GM04504 (cell line): Measurements from ENCODE around the gene RAB7A.

Experiments used
- DNase-seq: peaks from one replicate; pipeline ENCODE4 v3.0.0-alpha.2; 2012; ENCODE audit warnings: low read depth

Gene RAB7A

GRCh38 chr3:128788268-128788869 is 62.4 kb downstream of the RAB7A start:
- DNase-seq = no peak

DNA sequence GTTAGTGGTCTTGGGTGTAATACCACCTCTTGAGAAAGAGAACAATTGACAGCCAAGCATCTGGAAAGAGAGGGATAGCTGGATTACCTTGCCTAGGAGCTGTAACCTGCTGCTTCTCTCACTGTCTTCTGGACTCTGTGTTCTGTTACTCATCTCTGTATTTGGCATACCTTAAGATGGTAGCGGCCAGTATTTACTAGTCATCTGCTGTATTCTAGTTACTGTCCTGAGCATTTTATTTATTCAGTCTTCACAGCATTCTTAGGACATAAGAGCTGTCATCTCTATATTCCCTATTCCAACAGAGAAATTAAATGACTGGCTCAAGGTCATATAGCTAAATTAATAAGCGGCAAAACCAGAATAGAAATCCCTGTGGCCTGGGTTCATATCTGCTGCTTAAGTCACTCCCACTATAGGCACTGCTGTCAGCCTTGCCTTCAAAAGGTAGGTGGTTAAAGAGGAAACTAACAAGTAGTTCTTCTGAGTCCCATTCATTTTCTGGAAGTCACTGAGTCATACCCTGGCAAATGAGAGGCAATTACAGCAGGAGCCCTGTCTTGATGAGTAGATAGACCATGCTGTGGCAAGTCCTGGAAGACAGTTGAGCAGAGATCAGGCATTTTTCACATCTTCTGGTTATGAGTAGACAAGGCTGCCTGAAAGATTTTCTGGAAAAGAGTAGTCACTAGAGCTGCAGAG is 68.2 kb downstream of the RAB7A start:
- peak; percentile 77 for DNase-seq

DNA sequence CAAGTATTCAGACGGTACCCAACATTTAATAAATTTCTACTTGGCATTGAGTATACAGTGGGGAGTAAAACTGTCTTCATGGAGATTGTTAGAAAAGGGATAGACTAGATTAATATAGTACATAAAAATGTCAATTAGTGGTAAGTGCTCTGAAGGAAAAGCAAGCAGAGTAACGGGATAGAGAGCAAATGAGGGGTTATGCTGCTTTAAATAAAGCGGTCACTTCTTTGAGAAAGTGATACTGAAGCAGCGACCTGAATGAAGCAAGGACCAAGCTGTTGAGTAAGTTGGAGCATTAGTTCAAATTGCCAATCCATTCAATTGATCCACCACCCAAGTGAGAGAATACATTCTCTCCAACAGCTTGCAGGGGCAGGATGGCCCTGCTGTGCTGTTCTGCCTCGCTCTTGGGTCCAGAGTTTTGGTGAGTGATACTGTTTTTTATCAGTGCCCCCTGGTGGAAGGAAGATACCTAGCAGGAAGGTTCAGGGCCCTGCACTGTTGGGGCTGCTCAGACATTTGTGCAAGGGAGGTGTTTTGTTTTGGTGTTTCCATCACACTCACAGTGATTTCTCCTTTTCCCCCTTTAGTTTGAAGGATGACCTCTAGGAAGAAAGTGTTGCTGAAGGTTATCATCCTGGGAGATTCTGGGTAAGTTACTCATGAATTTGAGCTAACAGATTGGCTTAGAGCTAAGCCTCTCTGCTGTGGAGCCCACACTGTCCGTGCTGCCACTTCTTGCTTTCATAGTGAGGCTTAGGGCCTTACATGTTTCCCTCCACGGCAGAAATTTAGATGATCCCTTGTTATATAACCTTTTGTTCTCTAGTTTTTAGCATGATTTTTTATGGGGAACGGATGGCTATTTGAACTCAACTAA is 69.0 kb downstream of the RAB7A start:
- DNase-seq = peak; percentile 31

DNA sequence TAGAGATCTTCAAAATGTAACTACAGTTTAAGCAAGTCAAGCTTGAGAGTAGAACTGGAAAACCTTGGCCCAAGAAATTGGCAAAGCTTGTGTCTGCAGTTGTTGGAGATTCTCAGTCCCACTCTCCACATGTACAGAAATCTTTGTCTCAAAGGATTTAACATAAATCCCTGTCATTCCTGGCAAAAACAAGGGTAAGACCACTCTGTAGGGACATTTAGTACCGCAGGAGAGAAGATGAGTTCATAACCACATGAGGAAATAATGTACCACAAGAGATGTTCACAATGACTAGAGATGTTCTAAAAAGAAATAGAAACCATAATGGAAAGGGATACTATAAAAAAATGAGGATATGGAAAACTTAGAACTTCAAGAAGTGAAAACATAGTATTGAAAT is 73.7 kb downstream of the RAB7A start:
- no peak for DNase-seq

GRCh38 chr3:128800241-128801187 is 74.5 kb downstream of the RAB7A start:
- DNase-seq = no peak

- no peak for DNase-seq
Observed at GRCh38 chr3:128801779-128802380, 75.9 kb downstream of the RAB7A start.

- no peak for DNase-seq
Observed at GRCh38 chr3:128803307-128803706, 77.3 kb downstream of the RAB7A start.

GRCh38 chr3:128804017-128804810 is 78.2 kb downstream of the RAB7A start:
- no peak for DNase-seq

DNA sequence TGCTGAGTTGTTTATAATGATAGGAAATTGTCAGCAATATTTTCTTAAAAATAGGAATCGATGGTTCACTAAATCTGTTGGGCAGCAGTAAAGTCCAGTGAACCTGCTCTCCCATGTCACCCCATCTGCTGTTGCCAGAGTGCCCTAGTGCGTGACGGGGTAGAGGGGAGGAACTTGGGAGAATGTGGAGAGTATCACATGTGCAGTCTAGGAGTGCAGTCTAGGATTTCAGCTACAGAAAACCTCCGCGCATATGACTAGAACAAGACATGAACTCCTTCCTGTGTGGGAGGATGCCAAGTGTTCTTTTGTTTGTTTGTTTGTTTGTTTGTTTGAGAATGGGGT is 78.8 kb downstream of the RAB7A start:
- DNase-seq = no peak

GRCh38 chr3:128805772-128806171 is 79.8 kb downstream of the RAB7A start:
- no peak for DNase-seq

- DNase-seq = no peak
Observed at GRCh38 chr3:128806588-128806987, 80.6 kb downstream of the RAB7A start.

GRCh38 chr3:128807186-128807830 is 81.3 kb downstream of the RAB7A start:
- no peak for DNase-seq

GRCh38 chr3:128808672-128809071 is 82.7 kb downstream of the RAB7A start:
- DNase-seq = no peak

DNA sequence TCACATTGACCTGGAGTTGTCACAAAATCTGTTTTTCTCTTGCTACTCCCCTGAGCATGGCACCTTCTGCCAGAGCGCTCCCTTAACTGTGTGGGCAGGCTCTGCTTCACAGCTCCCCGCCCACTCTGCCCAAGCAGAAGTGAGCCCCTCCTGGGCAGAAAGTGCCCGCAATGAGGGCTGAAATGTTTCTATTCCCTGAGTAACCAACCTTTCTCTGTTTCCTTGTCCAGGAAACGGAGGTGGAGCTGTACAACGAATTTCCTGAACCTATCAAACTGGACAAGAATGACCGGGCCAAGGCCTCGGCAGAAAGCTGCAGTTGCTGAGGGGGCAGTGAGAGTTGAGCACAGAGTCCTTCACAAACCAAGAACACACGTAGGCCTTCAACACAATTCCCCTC is 87.1 kb downstream of the RAB7A start:
- no peak for DNase-seq

DNA sequence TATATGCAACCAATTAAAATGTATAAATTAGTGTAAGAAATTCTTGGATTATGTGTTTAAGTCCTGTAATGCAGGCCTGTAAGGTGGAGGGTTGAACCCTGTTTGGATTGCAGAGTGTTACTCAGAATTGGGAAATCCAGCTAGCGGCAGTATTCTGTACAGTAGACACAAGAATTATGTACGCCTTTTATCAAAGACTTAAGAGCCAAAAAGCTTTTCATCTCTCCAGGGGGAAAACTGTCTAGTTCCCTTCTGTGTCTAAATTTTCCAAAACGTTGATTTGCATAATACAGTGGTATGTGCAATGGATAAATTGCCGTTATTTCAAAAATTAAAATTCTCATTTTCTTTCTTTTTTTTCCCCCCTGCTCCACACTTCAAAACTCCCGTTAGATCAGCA is 88.1 kb downstream of the RAB7A start:
- no peak for DNase-seq

DNA sequence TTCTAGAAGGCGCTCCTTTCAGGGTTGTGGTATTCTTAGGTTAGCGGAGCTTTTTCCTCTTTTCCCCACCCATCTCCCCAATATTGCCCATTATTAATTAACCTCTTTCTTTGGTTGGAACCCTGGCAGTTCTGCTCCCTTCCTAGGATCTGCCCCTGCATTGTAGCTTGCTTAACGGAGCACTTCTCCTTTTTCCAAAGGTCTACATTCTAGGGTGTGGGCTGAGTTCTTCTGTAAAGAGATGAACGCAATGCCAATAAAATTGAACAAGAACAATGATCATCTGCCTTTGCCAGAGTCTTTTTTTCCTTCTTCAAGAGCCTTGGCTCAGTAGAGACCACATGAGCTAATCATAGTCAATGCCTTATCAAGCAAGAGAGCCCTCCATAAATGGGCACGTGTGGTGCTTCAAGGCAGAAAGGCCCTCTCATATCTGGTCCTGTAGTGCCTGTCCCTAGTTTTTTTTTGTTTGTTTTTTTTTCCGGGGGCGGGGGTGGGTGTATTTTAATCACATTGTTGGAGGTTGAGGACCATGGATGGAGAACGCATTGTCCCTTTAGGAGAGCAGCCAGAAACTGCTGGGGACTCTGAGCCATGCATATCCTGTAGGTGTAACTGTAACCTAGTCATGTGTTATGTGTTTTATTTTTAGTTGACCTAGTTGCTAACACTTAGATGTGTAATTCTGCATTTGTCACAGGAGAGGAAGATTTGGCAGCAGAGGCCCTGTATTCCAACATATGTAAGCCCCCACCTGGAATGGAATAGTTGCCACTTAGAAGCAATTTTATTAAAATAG is 88.7 kb downstream of the RAB7A start:
- no peak for DNase-seq

- DNase-seq = no peak
Observed at GRCh38 chr3:128815318-128816064, 89.5 kb downstream of the RAB7A start.

DNA sequence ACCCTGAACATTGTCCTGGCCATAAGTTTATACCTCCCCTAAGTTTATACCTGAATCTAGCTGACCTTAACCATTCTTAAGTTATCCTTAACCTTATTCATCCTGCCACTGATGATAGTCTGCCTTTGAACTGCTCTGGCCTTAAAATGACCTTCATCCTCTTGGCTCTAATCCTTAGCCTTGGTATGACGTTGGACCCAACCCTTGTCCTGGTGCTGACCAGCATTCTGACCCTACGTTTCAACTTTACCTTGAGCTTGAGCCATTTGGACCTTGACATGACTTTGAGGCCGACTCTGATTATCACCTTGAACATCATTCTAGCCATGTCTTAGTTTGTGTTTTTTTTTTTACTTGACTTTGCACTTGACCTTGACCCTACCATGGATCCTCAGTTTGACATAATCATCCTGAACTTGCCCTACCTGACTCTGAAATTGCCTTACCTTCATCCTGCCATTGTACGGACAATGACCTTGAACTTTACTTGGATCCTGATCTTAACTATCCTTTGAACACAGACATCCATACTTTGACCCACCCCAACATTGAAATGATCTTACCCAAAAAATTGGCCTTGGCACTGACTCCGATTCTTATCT is 92.3 kb downstream of the RAB7A start:
- DNase-seq = no peak
